ENCODE results near the gene ANXA3.

ANXA3 gene

DNA sequence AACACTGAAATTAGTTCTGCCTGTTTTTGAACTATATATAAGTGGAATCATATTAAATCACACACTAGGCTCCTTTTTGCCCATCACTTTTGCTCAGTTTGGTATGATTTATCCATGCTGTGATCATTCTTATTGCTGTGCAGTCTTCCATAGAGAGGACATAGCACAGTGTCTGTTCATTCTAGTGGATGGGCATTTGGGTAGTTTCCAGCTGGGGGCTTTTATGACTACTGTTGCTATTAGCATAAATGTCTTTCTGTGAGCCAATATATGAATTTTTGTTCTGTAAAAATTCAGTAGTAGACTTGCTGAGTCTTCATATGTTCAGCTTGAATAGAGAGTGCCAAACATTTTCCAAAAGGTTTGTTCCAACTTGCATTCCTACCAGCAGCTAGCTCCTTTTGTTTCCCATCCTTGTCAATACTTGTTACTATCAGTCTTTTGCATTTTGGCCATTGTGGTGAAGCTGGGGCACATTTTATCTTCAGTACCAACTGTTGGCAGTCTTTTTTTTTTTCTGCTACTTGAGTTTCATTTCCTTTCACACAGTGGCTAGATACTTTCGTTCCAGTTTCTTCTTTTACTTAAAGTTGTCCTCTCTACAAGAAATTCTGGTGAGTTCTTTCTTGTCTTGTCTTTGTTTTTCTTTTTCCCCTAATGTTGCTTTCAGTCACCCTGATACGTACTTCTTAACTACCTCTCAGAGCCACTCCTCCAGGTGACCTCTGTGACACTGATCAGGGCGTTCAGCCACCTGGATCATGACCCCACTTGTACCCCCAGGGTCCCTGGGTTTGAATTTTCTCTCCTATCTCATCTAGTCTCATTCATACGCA lies 87.0 kb downstream of the ANXA3 start:
- in situ Hi-C loops (cut with MboI; ENCODE audit: low sequenced_read_pairs, unreplicated experiment), result no loop called here
- peak; percentile 23 for DNase-seq (ENCODE audit: low spot score)
- TF ChIP-seq, protein P1, sequence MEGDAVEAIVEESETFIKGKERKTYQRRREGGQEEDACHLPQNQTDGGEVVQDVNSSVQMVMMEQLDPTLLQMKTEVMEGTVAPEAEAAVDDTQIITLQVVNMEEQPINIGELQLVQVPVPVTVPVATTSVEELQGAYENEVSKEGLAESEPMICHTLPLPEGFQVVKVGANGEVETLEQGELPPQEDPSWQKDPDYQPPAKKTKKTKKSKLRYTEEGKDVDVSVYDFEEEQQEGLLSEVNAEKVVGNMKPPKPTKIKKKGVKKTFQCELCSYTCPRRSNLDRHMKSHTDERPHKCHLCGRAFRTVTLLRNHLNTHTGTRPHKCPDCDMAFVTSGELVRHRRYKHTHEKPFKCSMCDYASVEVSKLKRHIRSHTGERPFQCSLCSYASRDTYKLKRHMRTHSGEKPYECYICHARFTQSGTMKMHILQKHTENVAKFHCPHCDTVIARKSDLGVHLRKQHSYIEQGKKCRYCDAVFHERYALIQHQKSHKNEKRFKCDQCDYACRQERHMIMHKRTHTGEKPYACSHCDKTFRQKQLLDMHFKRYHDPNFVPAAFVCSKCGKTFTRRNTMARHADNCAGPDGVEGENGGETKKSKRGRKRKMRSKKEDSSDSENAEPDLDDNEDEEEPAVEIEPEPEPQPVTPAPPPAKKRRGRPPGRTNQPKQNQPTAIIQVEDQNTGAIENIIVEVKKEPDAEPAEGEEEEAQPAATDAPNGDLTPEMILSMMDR (IDR thresholded peaks at IDR 0.05; ENCODE audit: borderline replicate concordance, control extremely low read depth, extremely low read depth, insufficient read depth, missing control alignments), result no peak

DNA sequence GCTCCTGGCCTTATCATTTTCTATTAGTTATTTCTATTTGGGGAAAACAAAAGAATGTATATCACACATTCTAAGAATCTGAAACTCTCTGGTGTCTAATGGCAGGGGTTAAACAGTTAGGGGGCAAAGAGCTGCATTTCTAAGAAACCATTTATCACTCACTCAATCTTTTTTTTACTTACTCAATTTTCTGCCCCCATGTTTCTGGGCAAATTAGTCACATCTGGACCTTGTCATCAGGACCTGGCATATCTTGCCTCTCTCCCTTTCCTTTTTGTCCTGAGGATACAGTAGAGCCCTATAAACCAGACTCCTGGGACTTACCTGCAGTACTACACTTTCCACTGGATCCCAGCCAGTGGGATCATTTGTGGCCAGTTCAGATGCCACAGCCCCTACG lies 89.1 kb downstream of the ANXA3 start:
- no peak for DNase-seq (ENCODE audit: low spot score)
- TF ChIP-seq, protein P1 (IDR thresholded peaks at IDR 0.05; ENCODE audit: borderline replicate concordance, control extremely low read depth, extremely low read depth, insufficient read depth, missing control alignments), result no peak
- in situ Hi-C loops (cut with MboI; ENCODE audit: low sequenced_read_pairs, unreplicated experiment), result no loop called here

DNA sequence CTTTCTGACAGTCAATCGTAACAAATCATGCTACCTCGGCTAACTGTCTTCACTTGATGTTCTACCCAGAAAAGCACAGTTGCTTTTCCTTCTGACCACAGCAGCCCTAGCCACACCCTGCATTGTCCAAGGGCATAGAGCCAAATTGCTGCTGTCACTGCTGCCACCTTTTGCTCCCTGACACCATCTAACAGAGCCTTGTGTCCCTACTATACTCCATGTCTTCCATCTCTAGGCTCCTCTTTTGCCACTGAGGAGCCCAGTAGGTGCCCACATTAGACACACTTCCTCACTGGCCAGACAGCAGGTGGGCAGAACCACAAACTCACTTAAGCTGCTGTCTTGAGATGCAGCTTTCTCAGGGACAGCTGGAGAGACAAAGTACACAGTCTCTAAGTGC lies 91.4 kb downstream of the ANXA3 start:
- in situ Hi-C loops (cut with MboI; ENCODE audit: low sequenced_read_pairs, unreplicated experiment), result no loop called here
- TF ChIP-seq, protein P1 (IDR thresholded peaks at IDR 0.05; ENCODE audit: borderline replicate concordance, control extremely low read depth, extremely low read depth, insufficient read depth, missing control alignments), result no peak
- DNase-seq (ENCODE audit: low spot score), result no peak

DNA sequence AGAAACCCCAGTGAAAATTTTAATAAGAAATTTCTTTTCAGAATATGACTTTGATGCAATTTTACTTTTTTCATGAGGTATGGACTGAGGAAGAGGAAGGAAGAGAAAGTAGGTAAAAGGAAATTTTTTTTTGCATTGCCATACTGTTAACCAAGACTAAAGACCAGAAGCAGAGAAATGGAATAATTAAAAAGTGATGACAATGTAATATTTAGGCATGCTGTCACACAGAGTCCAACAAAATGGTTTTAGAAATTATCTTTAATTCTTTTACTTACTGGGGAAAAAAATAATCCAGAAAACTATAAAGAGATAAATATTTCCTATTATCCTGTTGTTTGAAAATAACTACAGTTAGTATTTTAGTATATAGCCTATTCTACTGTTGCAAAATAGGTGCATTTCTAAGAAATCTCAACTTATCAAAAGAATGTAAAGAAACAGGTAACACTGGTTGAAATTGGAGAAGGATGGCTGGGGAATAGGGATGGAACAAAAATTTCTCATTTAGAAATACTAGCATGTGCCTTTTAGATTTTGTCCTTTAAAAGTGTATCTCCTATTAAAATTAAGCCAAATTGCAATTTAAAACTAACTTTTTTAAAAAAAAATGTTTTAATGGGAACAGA lies 92.6 kb downstream of the ANXA3 start:
- no peak for DNase-seq (ENCODE audit: low spot score)
- TF ChIP-seq, protein P1 (IDR thresholded peaks at IDR 0.05; ENCODE audit: borderline replicate concordance, control extremely low read depth, extremely low read depth, insufficient read depth, missing control alignments), result no peak
- in situ Hi-C loops (cut with MboI; ENCODE audit: low sequenced_read_pairs, unreplicated experiment), result no loop called here

DNA sequence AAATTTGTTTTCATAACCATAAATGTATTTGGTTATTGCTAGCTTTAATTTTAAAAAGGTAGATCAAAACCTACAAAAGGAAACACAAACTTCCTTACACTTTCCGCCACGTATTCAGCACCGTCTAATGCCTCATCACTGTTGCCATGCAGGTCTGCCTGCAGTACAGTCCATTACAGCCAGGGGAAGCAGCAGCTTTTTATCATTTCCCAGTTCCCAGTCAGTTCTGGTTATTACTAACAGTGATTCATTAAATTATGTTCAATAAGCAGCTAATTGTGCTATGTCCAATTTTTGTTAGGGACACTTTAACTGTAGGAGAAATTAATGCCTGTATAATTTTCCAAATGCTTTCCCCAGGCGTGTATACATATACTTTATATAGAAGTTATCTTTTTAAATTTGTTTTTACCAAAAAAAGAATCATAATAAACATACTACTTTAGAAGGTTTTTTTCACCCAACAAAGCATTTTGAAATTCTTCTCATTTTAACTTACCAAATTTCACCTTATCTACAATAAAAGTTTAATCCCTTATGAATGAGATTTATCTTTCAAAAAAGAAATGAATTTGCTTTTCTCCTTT lies 93.3 kb downstream of the ANXA3 start:
- peak; percentile 49 for DNase-seq (ENCODE audit: low spot score)
- in situ Hi-C loops (cut with MboI; ENCODE audit: low sequenced_read_pairs, unreplicated experiment), result no loop called here
- TF ChIP-seq, protein P1 (IDR thresholded peaks at IDR 0.05; ENCODE audit: borderline replicate concordance, control extremely low read depth, extremely low read depth, insufficient read depth, missing control alignments), result peak; percentile 56

DNA sequence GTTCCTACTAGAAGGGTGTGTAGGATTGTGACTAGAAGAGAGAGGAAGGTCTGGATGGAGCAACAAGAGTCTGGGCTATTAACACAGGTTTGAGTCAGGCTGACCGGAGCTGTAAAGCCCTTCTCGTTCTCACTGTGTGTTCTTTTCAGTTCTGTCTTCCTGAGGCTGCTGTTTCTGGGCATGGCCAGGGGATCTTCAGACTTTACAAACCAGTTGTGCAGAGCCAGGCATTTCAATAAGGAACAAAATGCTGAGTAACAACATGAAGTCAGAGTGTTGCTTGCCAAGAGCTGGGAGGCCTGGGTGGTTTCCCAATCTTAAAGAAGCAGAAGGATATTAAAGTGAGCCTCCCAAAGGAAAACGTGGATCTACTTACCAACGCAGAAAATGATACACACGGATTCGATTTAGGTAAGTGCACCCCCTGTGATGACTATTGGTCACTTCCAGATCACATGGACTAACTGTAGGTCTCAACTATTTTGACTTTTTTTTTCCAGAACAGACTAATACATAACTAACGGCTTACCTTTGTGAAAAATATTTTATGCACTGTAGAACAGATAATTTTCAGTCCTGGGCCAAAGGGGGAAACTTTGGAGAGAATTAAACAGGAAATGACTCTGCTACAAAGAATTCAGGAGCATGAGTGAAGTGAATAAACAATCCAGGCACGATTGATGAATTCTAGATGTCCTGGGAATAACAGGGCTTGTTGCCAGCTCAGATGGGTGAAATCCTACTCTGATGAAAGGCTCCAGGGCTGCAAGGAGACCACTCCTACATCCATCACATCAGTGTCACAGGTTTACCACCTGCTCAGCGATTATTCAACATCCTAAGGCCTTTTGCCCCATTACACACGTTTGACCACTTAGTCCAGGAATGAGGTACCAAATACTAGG lies 94.5 kb downstream of the ANXA3 start:
- DNase-seq (ENCODE audit: low spot score), result no peak
- in situ Hi-C loops (cut with MboI; ENCODE audit: low sequenced_read_pairs, unreplicated experiment), result no loop called here
- TF ChIP-seq, protein P1 (IDR thresholded peaks at IDR 0.05; ENCODE audit: borderline replicate concordance, control extremely low read depth, extremely low read depth, insufficient read depth, missing control alignments), result no peak
